ENCODE data around the gene PARP14. TPM values are rescaled to one million over a fixed set of nuclear protein-coding genes. Genes with fewer than 3 reads are reported as not detected.

The PARP14 gene
- total RNA-seq, 3 donors from 2014 or later: 42.9 to 57.0 (median 49.8) TPM

GRCh38 chr3:122662505-122662904 lies 18.1 kb upstream of the PARP14 start:
- no peaks in the 10 kb centered on the region for H3K4me1 ChIP-seq
- H3K4me3 ChIP-seq: no peak overlapping the region
- H3K9me3 ChIP-seq: no peaks in the 10 kb centered on the region
- no peak for TF ChIP-seq POLR2A (IDR thresholded peaks at IDR 0.05)
- TF ChIP-seq, protein P1, sequence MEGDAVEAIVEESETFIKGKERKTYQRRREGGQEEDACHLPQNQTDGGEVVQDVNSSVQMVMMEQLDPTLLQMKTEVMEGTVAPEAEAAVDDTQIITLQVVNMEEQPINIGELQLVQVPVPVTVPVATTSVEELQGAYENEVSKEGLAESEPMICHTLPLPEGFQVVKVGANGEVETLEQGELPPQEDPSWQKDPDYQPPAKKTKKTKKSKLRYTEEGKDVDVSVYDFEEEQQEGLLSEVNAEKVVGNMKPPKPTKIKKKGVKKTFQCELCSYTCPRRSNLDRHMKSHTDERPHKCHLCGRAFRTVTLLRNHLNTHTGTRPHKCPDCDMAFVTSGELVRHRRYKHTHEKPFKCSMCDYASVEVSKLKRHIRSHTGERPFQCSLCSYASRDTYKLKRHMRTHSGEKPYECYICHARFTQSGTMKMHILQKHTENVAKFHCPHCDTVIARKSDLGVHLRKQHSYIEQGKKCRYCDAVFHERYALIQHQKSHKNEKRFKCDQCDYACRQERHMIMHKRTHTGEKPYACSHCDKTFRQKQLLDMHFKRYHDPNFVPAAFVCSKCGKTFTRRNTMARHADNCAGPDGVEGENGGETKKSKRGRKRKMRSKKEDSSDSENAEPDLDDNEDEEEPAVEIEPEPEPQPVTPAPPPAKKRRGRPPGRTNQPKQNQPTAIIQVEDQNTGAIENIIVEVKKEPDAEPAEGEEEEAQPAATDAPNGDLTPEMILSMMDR (IDR thresholded peaks at IDR 0.05): no peak
- no peak for TF ChIP-seq POLR2AphosphoS5 (IDR thresholded peaks at IDR 0.05)
- no peaks in the 10 kb centered on the region for H3K36me3 ChIP-seq
- no peak overlapping the region for H3K27ac ChIP-seq
- intact Hi-C loops (cut with DNase I; ENCODE audit: low total_unique reads): no loop called here
- DNase-seq (ENCODE audit: low spot score in 2 of 2): no peak
- H3K27me3 ChIP-seq: no peaks in the 10 kb centered on the region

DNA sequence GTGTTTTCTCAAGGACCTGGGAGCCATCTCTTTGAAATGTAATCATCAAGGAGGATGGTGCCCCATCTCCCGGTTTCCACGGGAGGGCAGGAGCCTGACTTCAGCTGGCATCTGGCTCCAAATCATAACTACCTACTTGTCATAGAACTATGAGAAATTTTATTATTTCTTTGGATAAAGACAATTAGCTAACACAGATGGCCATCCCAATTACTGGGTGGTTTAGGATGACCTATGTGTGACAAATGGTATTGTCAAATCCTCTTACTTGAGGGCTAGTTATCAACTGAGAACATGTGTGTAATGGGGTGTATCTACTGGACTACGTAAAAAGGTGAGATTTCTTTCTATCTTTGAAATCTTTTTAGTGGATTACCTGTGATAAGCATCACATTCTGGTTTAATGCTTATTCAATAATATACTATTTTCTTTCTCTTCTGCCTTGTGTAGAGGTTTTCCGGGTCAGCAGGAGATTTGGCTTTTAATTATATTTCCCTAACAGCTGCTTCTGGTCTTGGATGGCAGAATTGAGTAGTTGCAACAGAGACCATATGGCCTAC lies 15.3 kb upstream of the PARP14 start:
- intact Hi-C loops (cut with DNase I; ENCODE audit: low total_unique reads): no loop called here
- Histone ChIP-seq H3K27me3 (no peaks in the 10 kb centered on the region), H3K9me3 (no peaks in the 10 kb centered on the region), H3K36me3 (no peaks in the 10 kb centered on the region), H3K27ac (no peak overlapping the region), H3K4me3 (no peak overlapping the region), H3K4me1 (no peaks in the 10 kb centered on the region)
- no peak for DNase-seq (ENCODE audit: low spot score in 2 of 2)
- TF ChIP-seq POLR2AphosphoS5 (IDR thresholded peaks at IDR 0.05) (no peak), POLR2A (IDR thresholded peaks at IDR 0.05) (no peak)
- TF ChIP-seq, protein P1 (IDR thresholded peaks at IDR 0.05): no peak

GRCh38 chr3:122665881-122666280 lies 14.8 kb upstream of the PARP14 start:
- intact Hi-C loops (cut with DNase I; ENCODE audit: low total_unique reads): no loop called here
- Histone ChIP-seq H3K4me1 (no peaks in the 10 kb centered on the region), H3K9me3 (no peaks in the 10 kb centered on the region), H3K4me3 (no peak overlapping the region), H3K36me3 (no peaks in the 10 kb centered on the region), H3K27me3 (no peaks in the 10 kb centered on the region), H3K27ac (no peak overlapping the region)
- no peak for DNase-seq (ENCODE audit: low spot score in 2 of 2)
- no peak for TF ChIP-seq POLR2A (IDR thresholded peaks at IDR 0.05)
- TF ChIP-seq, protein P1 (IDR thresholded peaks at IDR 0.05): no peak
- no peak for TF ChIP-seq POLR2AphosphoS5 (IDR thresholded peaks at IDR 0.05)

DNA sequence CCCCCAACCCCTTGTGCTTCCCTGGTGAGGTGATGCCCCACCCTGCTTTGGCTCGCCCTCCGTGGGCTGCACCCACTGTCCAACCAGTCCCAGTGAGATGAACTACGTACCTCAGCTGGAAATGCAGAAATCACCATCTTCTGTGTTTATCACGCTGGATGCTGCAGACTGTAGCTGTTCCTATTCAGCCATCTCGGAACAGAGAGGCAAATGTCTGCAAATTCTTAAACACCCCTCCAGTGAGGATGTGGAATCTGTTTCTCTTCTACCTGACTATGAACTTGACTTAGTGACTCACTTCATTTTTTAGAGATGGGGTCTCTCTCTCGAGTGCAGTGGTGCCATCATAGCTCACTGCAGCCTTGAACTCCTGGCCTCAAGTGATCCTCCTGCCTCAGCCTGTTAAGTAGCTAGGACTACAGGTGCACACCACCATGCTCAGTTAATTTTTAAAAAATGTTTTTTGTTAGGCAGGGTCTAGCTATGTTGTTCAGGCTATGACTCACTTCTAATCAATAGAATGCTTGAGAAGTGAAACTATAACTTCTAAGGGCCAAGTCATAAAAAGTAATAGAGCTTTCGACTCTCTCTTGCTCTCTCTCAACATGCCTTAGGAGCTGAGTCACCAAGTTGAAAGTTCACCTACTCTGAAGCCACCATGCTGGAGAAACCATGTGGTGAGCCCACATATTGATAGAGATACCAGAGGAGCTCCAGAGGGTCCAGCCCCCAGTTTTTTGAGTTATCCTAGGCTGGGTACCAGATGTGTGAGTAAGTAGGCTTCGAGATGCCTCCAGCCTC lies 11.5 kb upstream of the PARP14 start:
- H3K9me3 ChIP-seq: no peaks in the 10 kb centered on the region
- intact Hi-C loops (cut with DNase I; ENCODE audit: low total_unique reads): no loop called here
- no peaks in the 10 kb centered on the region for H3K4me1 ChIP-seq
- H3K36me3 ChIP-seq: no peaks in the 10 kb centered on the region
- no peaks in the 10 kb centered on the region for H3K27me3 ChIP-seq
- no peak overlapping the region for H3K27ac ChIP-seq
- TF ChIP-seq POLR2A (IDR thresholded peaks at IDR 0.05): no peak
- TF ChIP-seq, protein P1 (IDR thresholded peaks at IDR 0.05): no peak
- no peak for TF ChIP-seq POLR2AphosphoS5 (IDR thresholded peaks at IDR 0.05)
- no peak for DNase-seq (ENCODE audit: low spot score in 2 of 2)
- no peak overlapping the region for H3K4me3 ChIP-seq

DNA sequence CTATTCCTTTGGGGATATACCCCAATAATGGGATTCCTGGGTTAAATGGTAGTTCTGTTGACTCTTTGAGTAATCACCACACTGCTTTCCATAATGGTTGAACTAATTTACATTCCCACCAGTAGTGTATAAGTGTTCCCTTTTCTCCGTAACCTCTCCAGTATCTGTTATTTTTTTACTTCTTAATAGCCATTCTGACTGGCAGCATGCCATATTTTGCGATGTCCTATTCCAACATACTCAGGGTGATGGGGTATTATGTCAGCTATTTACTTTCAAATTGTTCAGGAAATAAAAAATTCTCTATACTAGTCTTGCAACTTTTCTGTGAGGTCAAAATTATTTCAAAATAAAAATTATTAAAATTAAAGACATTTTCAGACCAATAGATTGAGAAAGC lies 9.1 kb upstream of the PARP14 start:
- intact Hi-C loops (cut with DNase I; ENCODE audit: low total_unique reads): loop anchor here (10.0 kb wide), 1 partner anchor 1047 kb away; no protein-coding TSS in a partner anchor
- Histone ChIP-seq H3K27me3 (no peaks in the 10 kb centered on the region), H3K36me3 (no peaks in the 10 kb centered on the region), H3K9me3 (no peaks in the 10 kb centered on the region), H3K27ac (no peak overlapping the region), H3K4me1 (no peaks in the 10 kb centered on the region), H3K4me3 (no peak overlapping the region)
- no peak for DNase-seq (ENCODE audit: low spot score in 2 of 2)
- TF ChIP-seq POLR2AphosphoS5 (IDR thresholded peaks at IDR 0.05) (no peak), POLR2A (IDR thresholded peaks at IDR 0.05) (no peak)
- TF ChIP-seq, protein P1 (IDR thresholded peaks at IDR 0.05): no peak

Data from breast epithelium (tissue), 4 donors.